Testis (tissue), 2 donors: Measurements from ENCODE around the gene MED10.

Experiments used
- POLR2A ChIP-seq: fragments of 450-650 bp; IDR thresholded peaks from one replicate; pipeline ENCODE4 v1.6.1; 2017; ENCODE audit warnings: antibody characterized with exemption, mild to moderate bottlenecking, moderate library complexity
- TF ChIP-seq, protein P1 (sequence below), 3 experiments: fragments of 450-650 bp in 2 of 3; fragments of 200-600 bp in 1 of 3; sonication (generic) in 1 of 3; IDR thresholded peaks; one replicate each; pipeline ENCODE4 v1.5.1; 2016 to 2019; ENCODE audit warnings: antibody characterized with exemption in 3 of 3, mild to moderate bottlenecking in 2 of 3, moderate library complexity in 1 of 3

- TF ChIP-seq, protein P1, sequence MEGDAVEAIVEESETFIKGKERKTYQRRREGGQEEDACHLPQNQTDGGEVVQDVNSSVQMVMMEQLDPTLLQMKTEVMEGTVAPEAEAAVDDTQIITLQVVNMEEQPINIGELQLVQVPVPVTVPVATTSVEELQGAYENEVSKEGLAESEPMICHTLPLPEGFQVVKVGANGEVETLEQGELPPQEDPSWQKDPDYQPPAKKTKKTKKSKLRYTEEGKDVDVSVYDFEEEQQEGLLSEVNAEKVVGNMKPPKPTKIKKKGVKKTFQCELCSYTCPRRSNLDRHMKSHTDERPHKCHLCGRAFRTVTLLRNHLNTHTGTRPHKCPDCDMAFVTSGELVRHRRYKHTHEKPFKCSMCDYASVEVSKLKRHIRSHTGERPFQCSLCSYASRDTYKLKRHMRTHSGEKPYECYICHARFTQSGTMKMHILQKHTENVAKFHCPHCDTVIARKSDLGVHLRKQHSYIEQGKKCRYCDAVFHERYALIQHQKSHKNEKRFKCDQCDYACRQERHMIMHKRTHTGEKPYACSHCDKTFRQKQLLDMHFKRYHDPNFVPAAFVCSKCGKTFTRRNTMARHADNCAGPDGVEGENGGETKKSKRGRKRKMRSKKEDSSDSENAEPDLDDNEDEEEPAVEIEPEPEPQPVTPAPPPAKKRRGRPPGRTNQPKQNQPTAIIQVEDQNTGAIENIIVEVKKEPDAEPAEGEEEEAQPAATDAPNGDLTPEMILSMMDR (IDR thresholded peaks at IDR 0.05): no peak
- TF ChIP-seq POLR2A: no peak
Observed at GRCh38 chr5:6395102-6395445, 16.7 kb upstream of the MED10 start.
